ENCODE measurements around the gene SOX6.
"Not testable (repeated sequence)": the region's sequence is repeated elsewhere in the genome, so short reads cannot be mapped to it uniquely, and the experiment has no call there.

The SOX6 gene

DNA sequence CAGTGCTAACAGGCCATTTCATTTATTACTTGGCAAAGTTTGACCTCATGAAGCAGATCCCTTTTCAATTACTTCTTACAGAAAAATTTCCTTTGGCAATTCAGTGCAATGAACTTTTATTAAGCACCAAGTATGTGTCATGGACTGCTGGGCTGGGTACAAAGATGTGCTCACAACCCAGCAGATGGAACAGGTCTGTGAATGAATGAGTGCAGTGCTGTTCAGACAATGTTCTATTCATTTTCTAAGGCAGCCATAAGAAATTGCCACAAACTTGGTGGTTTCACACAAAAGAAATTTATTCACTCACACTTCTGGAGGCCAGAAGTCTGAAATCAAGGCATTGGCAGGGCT lies 428.5 kb downstream of the SOX6 start:
- DNase-seq (ENCODE audit: low spot score), result no peak

DNA sequence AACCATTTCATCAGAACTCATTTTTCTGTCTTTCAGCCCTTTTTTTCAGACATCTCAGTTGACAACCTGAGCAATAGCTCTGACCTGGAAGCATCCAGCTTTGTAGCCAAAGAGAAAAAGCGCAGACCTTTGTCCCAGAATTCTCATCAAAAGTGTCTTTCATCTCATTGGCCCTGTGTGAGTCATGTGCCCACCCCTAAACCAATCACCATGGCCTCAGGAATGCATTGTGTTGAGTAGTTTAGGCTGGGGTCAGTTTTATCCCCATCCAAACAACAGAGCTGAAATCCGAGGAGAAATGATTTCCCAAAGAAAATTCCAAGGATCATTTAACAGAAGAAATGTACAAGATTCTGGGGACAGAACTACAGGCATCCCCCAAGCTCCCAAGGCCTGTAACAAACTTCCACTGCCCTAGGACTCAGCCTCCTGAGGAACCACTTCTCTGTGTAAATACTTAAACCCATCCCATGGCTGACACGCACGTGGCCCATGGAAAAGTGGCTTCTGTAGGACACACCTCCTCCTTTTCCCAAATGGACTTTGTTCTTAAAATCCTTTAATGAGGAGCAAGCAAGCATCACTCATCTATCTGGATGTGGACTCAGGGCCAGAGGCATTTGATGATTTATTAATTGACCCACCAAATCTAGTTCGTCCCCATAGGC lies 429.0 kb downstream of the SOX6 start:
- DNase-seq (ENCODE audit: low spot score), result no peak

- no peak for DNase-seq (ENCODE audit: low spot score)
Measured at GRCh38 chr11:15926071-15926470, 430.3 kb downstream of the SOX6 start.

DNA sequence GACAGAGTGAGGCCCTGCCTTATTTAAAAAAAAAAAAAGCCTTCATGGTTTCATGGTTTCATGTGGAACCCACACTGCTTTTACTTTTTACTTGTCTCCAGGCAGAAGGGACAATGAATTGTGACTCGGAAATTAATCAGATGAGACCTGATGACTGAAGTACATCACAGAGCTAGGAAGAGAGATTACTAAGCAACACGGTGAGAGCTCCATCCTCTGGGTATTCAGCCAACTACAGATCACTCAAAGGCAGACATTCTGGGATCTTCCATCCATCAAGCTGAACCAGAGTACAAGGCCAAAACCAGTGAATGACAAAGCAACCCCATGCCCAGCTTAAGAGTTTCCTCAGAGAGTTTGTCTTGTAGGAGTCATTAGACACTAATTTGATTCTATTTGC lies 433.2 kb downstream of the SOX6 start:
- DNase-seq (ENCODE audit: low spot score), result no peak

GRCh38 chr11:15922745-15923144 lies 433.6 kb downstream of the SOX6 start:
- not testable (repeated sequence) for DNase-seq (ENCODE audit: low spot score)

DNA sequence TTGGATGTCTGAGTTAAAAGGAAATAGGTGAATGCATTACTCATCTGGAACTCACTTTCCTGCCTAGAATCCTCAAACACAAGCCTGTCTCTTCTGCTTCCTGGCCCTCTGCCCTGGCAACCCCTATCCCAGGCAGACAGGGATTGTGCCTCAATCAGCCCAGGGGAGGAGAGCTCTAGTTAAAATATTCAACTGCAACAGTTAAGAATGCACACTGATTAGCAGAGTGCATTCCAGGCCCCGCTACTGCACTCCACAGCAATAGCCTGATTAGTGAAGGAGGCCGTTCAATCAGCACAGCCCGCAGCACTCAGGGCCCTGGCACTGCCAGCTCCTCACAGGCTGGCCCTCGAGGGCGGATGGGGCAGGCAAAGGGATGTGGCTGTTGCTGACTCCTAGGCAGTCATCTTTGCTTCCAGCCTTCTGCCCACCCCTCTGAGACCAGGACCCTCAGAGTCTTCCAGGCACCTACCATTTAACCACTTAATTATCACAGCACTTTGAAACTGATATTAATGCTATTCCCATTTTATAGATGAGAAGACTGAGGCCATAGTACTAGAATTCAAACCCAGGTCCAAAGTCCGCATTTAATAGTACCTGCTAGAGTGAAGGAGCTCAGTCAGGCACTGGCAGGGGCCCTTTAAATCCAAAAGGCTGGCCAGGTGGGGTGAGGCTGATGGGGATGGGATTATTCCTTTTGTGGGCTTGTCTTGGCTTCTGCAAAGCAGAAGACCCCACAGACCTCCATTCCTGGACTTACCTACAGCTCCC lies 435.3 kb downstream of the SOX6 start:
- DNase-seq (ENCODE audit: low spot score), result no peak

DNA sequence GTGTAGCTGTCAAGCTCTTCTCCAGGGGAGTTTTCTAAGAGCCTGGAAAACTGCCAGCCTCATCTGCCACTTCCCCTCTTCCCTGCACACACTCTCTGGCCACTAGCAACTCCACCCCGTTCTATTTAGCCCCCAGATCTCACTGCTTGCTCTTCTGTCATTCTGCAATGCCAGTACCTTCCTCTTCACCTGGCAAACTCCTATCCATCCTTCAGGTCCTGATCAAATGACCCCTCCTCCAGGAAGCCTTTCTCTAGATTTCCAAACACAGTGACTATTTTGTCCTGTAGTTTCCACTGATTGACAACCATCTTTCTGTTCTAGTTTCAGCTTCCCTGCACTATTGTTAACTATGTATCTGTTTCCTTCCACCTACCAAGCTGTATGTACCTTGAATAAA lies 437.7 kb downstream of the SOX6 start:
- no peak for DNase-seq (ENCODE audit: low spot score)

DNA sequence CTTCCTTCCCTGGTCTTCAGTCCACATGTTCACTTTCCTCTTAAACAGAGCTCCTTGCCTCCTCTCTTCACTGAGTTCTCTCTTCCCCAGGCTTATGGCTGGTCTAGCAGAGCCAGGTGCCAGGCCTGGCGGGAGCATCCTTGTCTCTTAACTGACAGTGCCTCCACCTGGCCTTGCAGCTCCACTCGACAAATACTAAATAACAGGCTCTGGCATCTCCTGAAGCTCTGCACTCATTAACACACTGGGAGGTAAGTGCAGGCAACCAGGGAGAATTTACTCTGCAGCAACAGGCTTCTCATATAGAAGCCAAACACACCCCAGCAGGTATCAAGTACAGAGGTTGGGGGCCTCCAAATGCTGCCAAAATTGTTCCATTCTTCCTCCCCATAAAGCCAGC lies 438.1 kb downstream of the SOX6 start:
- DNase-seq (ENCODE audit: low spot score), result no peak

All from germinal center (tissue), 1 donor.